Endothelial cell of umbilical vein (primary cell): ENCODE measurements around the gene PPP1R13L.

ENCODE experiments used
- FOS ChIP-seq: IDR thresholded peaks from 2 replicates; pipeline ENCODE4 v1.6.1; 2011; ENCODE audit warnings: mild to moderate bottlenecking, low read length, moderate library complexity, borderline replicate concordance; ENCODE audit not compliant: insufficient read depth
- POLR2A ChIP-seq: IDR thresholded peaks from 2 replicates; pipeline ENCODE4 v1.6.1; 2012; ENCODE audit warnings: low read depth, mild to moderate bottlenecking, control low read depth, low read length
- TF ChIP-seq, protein P1 (sequence below), 2 donors: IDR thresholded peaks; 1 replicate in 1 of 2; 2 replicates in 1 of 2; pipeline ENCODE4 v1.5.1; 2011; ENCODE audit warnings: low read length in 2 of 2, mild to moderate bottlenecking in 2 of 2, moderate library complexity in 2 of 2, control low read depth in 1 of 2, inconsistent platforms in 1 of 2, low read depth in 1 of 2; ENCODE audit not compliant: insufficient read depth in 1 of 2; ENCODE audit errors: extremely low read depth in 1 of 2

DNA sequence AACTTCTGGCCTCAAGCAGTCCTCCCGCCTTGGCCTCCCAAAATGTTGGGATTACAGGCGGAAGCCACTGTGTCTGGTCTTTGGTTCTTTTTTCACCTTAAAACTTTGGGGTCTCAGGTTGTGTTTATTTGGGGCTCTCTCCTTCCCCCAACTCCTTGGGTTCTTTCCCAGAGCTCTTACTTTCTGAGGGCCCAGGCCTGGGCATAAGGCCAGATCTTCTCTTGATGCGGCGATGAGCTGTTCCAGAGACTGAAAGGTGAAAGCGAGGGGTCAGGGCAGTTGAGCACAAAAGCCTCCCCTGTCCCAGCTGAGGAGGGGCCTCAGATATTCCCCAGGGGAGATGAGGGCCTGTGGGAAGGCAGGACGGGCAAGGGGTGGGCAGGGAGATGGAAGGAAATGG is 8.6 kb upstream of the PPP1R13L start:
- no peak for TF ChIP-seq POLR2A
- TF ChIP-seq, protein P1, sequence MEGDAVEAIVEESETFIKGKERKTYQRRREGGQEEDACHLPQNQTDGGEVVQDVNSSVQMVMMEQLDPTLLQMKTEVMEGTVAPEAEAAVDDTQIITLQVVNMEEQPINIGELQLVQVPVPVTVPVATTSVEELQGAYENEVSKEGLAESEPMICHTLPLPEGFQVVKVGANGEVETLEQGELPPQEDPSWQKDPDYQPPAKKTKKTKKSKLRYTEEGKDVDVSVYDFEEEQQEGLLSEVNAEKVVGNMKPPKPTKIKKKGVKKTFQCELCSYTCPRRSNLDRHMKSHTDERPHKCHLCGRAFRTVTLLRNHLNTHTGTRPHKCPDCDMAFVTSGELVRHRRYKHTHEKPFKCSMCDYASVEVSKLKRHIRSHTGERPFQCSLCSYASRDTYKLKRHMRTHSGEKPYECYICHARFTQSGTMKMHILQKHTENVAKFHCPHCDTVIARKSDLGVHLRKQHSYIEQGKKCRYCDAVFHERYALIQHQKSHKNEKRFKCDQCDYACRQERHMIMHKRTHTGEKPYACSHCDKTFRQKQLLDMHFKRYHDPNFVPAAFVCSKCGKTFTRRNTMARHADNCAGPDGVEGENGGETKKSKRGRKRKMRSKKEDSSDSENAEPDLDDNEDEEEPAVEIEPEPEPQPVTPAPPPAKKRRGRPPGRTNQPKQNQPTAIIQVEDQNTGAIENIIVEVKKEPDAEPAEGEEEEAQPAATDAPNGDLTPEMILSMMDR (IDR thresholded peaks at IDR 0.05; ENCODE audit: extremely low read depth in 1 of 2, insufficient read depth in 1 of 2, low read depth in 1 of 2, low read length in 2 of 2): no peak
- no peak for TF ChIP-seq FOS
